MM.1S (cell line): ENCODE data around the gene MYO5C.

Experiments
- CTCF ChIP-seq: fragments of 300-600 bp; sonication (generic); IDR thresholded peaks from 2 replicates; pipeline ENCODE4 v1.5.1; 2016; ENCODE audit warnings: antibody characterized with exemption, low read length, mixed read lengths
- EZH2 ChIP-seq: fragments of 300-600 bp; sonication (generic); optimal IDR thresholded peaks from 2 replicates; pipeline ENCODE3; 2017; ENCODE audit warnings: low read depth, mild to moderate bottlenecking, antibody characterized with exemption, low read length, mixed read lengths

- TF ChIP-seq CTCF (no peak), EZH2 (no peak)
These were observed 34.4 kb upstream of the MYO5C start for GRCh38 chr15:52329987-52330386.
